ENCODE measurements around the gene RPTOR.

The RPTOR gene

DNA sequence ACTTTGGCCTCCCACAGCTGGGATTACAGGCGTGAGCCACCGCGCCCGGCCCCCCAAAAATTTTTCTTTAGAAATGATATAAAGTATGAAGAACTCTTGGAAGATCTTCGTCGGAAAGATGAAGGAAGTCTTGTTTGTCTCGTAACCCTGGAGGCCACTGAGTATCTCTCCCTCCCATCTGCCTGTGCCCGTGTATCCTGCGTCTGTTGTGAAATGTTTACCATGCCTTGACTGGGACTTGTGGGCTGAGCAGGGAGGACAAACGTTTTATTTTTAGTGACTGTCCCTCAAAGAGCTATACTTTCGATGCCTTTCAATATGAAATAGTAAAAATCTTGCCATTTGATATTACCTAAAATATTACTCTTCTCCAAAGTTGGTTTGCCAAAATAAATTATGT, 121.2 kb downstream of the RPTOR start:
- TF ChIP-seq, protein P1, sequence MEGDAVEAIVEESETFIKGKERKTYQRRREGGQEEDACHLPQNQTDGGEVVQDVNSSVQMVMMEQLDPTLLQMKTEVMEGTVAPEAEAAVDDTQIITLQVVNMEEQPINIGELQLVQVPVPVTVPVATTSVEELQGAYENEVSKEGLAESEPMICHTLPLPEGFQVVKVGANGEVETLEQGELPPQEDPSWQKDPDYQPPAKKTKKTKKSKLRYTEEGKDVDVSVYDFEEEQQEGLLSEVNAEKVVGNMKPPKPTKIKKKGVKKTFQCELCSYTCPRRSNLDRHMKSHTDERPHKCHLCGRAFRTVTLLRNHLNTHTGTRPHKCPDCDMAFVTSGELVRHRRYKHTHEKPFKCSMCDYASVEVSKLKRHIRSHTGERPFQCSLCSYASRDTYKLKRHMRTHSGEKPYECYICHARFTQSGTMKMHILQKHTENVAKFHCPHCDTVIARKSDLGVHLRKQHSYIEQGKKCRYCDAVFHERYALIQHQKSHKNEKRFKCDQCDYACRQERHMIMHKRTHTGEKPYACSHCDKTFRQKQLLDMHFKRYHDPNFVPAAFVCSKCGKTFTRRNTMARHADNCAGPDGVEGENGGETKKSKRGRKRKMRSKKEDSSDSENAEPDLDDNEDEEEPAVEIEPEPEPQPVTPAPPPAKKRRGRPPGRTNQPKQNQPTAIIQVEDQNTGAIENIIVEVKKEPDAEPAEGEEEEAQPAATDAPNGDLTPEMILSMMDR (IDR thresholded peaks at IDR 0.05; ENCODE audit: low read depth, low read length, missing control alignments) = no peak
- DNase-seq (ENCODE audit: low read depth) = no peak
- in situ Hi-C loops (cut with HindIII; ENCODE audit: low sequenced_read_pairs) = no loop called here
- H3K4me3 ChIP-seq (ENCODE audit: low read depth, low read length) = no peak overlapping the region

- in situ Hi-C loops (cut with HindIII; ENCODE audit: low sequenced_read_pairs) = no loop called here
- TF ChIP-seq, protein P1 (IDR thresholded peaks at IDR 0.05; ENCODE audit: low read depth, low read length, missing control alignments) = no peak
These were observed 122.2 kb downstream of the RPTOR start for GRCh38 chr17:80666867-80667266.

GRCh38 chr17:80667462-80668277, 123.0 kb downstream of the RPTOR start:
- TF ChIP-seq, protein P1 (IDR thresholded peaks at IDR 0.05; ENCODE audit: low read depth, low read length, missing control alignments) = no peak
- in situ Hi-C loops (cut with HindIII; ENCODE audit: low sequenced_read_pairs) = no loop called here
- DNase-seq (ENCODE audit: low read depth) = no peak
- H3K4me3 ChIP-seq (ENCODE audit: low read depth, low read length) = no peak overlapping the region

More at GRCh38 chr17:80666867-80667266, 122.2 kb downstream of the RPTOR start:
- no peak overlapping the region for H3K4me3 ChIP-seq (ENCODE audit: low read depth, low read length)
- DNase-seq (ENCODE audit: low read depth) = no peak

GRCh38 chr17:80668375-80669148, 123.9 kb downstream of the RPTOR start:
- TF ChIP-seq, protein P1 (IDR thresholded peaks at IDR 0.05; ENCODE audit: low read depth, low read length, missing control alignments) = no peak
- in situ Hi-C loops (cut with HindIII; ENCODE audit: low sequenced_read_pairs) = no loop called here
- DNase-seq (ENCODE audit: low read depth) = no peak
- H3K4me3 ChIP-seq (ENCODE audit: low read depth, low read length) = no peak overlapping the region

- in situ Hi-C loops (cut with HindIII; ENCODE audit: low sequenced_read_pairs) = loop anchor here (5.0 kb wide), 2 partner anchors 51 to 91 kb away; no protein-coding TSS in a partner anchor
- no peak for DNase-seq (ENCODE audit: low read depth)
- no peak overlapping the region for H3K4me3 ChIP-seq (ENCODE audit: low read depth, low read length)
- TF ChIP-seq, protein P1 (IDR thresholded peaks at IDR 0.05; ENCODE audit: low read depth, low read length, missing control alignments) = no peak
These were observed 126.6 kb downstream of the RPTOR start for GRCh38 chr17:80671039-80671824.

DNA sequence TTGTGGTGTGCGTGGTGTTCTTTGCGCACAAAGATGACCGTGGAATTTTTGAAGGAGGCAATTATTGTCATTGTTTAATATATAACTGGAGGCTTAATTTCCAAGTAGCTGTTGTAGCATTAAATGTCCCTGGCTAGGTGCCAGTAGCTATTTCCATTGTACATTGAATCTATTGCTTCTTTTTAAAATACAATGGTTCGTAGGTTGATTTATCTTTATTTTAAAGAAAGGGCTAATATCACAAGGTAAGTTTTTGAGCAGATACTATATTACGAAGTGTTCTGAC, 127.1 kb downstream of the RPTOR start:
- H3K4me3 ChIP-seq (ENCODE audit: low read depth, low read length) = no peak overlapping the region
- in situ Hi-C loops (cut with HindIII; ENCODE audit: low sequenced_read_pairs) = loop anchor here (5.0 kb wide), 2 partner anchors 51 to 91 kb away; no protein-coding TSS in a partner anchor
- TF ChIP-seq, protein P1 (IDR thresholded peaks at IDR 0.05; ENCODE audit: low read depth, low read length, missing control alignments) = no peak
- no peak for DNase-seq (ENCODE audit: low read depth)
